ENCODE results near the gene IFNG-AS1.

The IFNG-AS1 gene

GRCh38 chr12:68038650-68039049 is 49.4 kb downstream of the IFNG-AS1 start:
- in situ Hi-C loops (cut with HindIII; ENCODE audit: low sequenced_read_pairs): no loop called here
- DNase-seq (ENCODE audit: low read depth): no peak
- no peak overlapping the region for H3K4me3 ChIP-seq (ENCODE audit: low read depth, low read length)
- TF ChIP-seq CTCF (IDR thresholded peaks at IDR 0.05; ENCODE audit: low read depth, low read length, missing control alignments): no peak

- no peak overlapping the region for H3K4me3 ChIP-seq (ENCODE audit: low read depth, low read length)
- peak; percentile 68 for DNase-seq (ENCODE audit: low read depth)
- in situ Hi-C loops (cut with HindIII; ENCODE audit: low sequenced_read_pairs): no loop called here
- TF ChIP-seq CTCF (IDR thresholded peaks at IDR 0.05; ENCODE audit: low read depth, low read length, missing control alignments): peak; percentile 89
These were observed 51.3 kb downstream of the IFNG-AS1 start for GRCh38 chr12:68040450-68041075.

- TF ChIP-seq CTCF (IDR thresholded peaks at IDR 0.05; ENCODE audit: low read depth, low read length, missing control alignments): no peak
- H3K4me3 ChIP-seq (ENCODE audit: low read depth, low read length): no peak overlapping the region
- DNase-seq (ENCODE audit: low read depth): no peak
- in situ Hi-C loops (cut with HindIII; ENCODE audit: low sequenced_read_pairs): no loop called here
These were observed 53.0 kb downstream of the IFNG-AS1 start for GRCh38 chr12:68042212-68042699.

- no peak overlapping the region for H3K4me3 ChIP-seq (ENCODE audit: low read depth, low read length)
- in situ Hi-C loops (cut with HindIII; ENCODE audit: low sequenced_read_pairs): no loop called here
- no peak for TF ChIP-seq CTCF (IDR thresholded peaks at IDR 0.05; ENCODE audit: low read depth, low read length, missing control alignments)
- no peak for DNase-seq (ENCODE audit: low read depth)
These were observed 54.2 kb downstream of the IFNG-AS1 start for GRCh38 chr12:68043435-68043834.

- TF ChIP-seq CTCF (IDR thresholded peaks at IDR 0.05; ENCODE audit: low read depth, low read length, missing control alignments): no peak
- DNase-seq (ENCODE audit: low read depth): no peak
- H3K4me3 ChIP-seq (ENCODE audit: low read depth, low read length): no peak overlapping the region
- in situ Hi-C loops (cut with HindIII; ENCODE audit: low sequenced_read_pairs): no loop called here
These were observed 59.5 kb downstream of the IFNG-AS1 start for GRCh38 chr12:68048648-68049297.

GRCh38 chr12:68056300-68056699 is 67.1 kb downstream of the IFNG-AS1 start:
- DNase-seq (ENCODE audit: low read depth): no peak
- in situ Hi-C loops (cut with HindIII; ENCODE audit: low sequenced_read_pairs): no loop called here
- TF ChIP-seq CTCF (IDR thresholded peaks at IDR 0.05; ENCODE audit: low read depth, low read length, missing control alignments): no peak
- no peak overlapping the region for H3K4me3 ChIP-seq (ENCODE audit: low read depth, low read length)
